ENCODE results near the gene JADE3. TPM values are rescaled to one million over a fixed set of nuclear protein-coding genes. Genes with fewer than 3 reads are reported as not detected.
"Not testable (repeated sequence)": the region's sequence is repeated elsewhere in the genome, so short reads cannot be mapped to it uniquely, and the experiment has no call there.

The JADE3 gene
- total and polyA plus RNA-seq, 3 experiments from 2014 or later: 1.6 TPM; not detected in 1

GRCh38 chrX:46938589-46938988 lies 26.4 kb downstream of the JADE3 start:
- Mint-ChIP-seq H3K9me3 (peaks cover 0 to 5% (median 4%) of the 10 kb centered on the region in 5 donors), H3K27ac (no peak overlapping the region), H3K27me3 (peaks cover 8 to 15% of the 10 kb centered on the region in 2 donors), H3K4me1 (no peaks in the 10 kb centered on the region), H3K4me3 (no peak overlapping the region), H3K36me3 (no peaks in the 10 kb centered on the region)
- no peaks in the 10 kb centered on the region for H3K9me3 ChIP-seq (ENCODE audit: low read length)
- H3K27me3 ChIP-seq (ENCODE audit: insufficient read depth, low read length, poor library complexity, severe bottlenecking): no peaks in the 10 kb centered on the region
- DNase-seq: no peak
- ChIA-PET CTCF (no interaction called here), POLR2A (no interaction called here)
- no peaks in the 10 kb centered on the region for H3K4me1 ChIP-seq (ENCODE audit: insufficient read depth, low read length)
- no peaks in the 10 kb centered on the region for H3K36me3 ChIP-seq (ENCODE audit: insufficient read depth, low read length)
- no peak overlapping the region for H3K27ac ChIP-seq (ENCODE audit: low read depth, low read length)
- no peak overlapping the region for H3K4me3 ChIP-seq (ENCODE audit: low read length)

- no peaks in the 10 kb centered on the region for H3K4me1 ChIP-seq (ENCODE audit: insufficient read depth, low read length)
- H3K4me3 ChIP-seq (ENCODE audit: low read length): no peak overlapping the region
- no peak overlapping the region for H3K27ac ChIP-seq (ENCODE audit: low read depth, low read length)
- H3K9me3 ChIP-seq (ENCODE audit: low read length): no peaks in the 10 kb centered on the region
- POLR2A ChIA-PET: no interaction called here
- Mint-ChIP-seq H3K4me3 (no peak overlapping the region), H3K4me1 (no peaks in the 10 kb centered on the region), H3K27me3 (peaks cover 15 to 25% of the 10 kb centered on the region in 2 donors), H3K27ac (no peak overlapping the region), H3K36me3 (no peaks in the 10 kb centered on the region), H3K9me3 (peaks cover 0 to 5% (median 4%) of the 10 kb centered on the region in 5 donors)
- no peak for DNase-seq
- no peaks in the 10 kb centered on the region for H3K36me3 ChIP-seq (ENCODE audit: insufficient read depth, low read length)
- H3K27me3 ChIP-seq (ENCODE audit: insufficient read depth, low read length, poor library complexity, severe bottlenecking): no peaks in the 10 kb centered on the region
- CTCF ChIA-PET: no interaction called here
These were observed 29.1 kb downstream of the JADE3 start for GRCh38 chrX:46941341-46941740.

- Histone ChIP-seq H3K36me3 (ENCODE audit: insufficient read depth, low read length) (no peaks in the 10 kb centered on the region), H3K4me1 (ENCODE audit: insufficient read depth, low read length) (no peaks in the 10 kb centered on the region), H3K9me3 (ENCODE audit: low read length) (no peaks in the 10 kb centered on the region), H3K27ac (ENCODE audit: low read depth, low read length) (no peak overlapping the region), H3K27me3 (ENCODE audit: insufficient read depth, low read length, poor library complexity, severe bottlenecking) (no peaks in the 10 kb centered on the region), H3K4me3 (ENCODE audit: low read length) (no peak overlapping the region)
- no peak overlapping the region for H3K27ac Mint-ChIP-seq
- ChIA-PET CTCF (no interaction called here), POLR2A (no interaction called here)
- no peaks in the 10 kb centered on the region for H3K9me3 Mint-ChIP-seq
- H3K27me3 Mint-ChIP-seq: peaks cover 5 to 13% of the 10 kb centered on the region in 2 donors
- no peaks in the 10 kb centered on the region for H3K4me1 Mint-ChIP-seq
- no peaks in the 10 kb centered on the region for H3K36me3 Mint-ChIP-seq
- DNase-seq: no peak
- H3K4me3 Mint-ChIP-seq: no peak overlapping the region
These were observed 40.9 kb downstream of the JADE3 start for GRCh38 chrX:46953137-46953527.

- H3K36me3 Mint-ChIP-seq: no peaks in the 10 kb centered on the region
- H3K9me3 Mint-ChIP-seq: no peaks in the 10 kb centered on the region
- H3K4me1 ChIP-seq (ENCODE audit: insufficient read depth, low read length): no peaks in the 10 kb centered on the region
- no peak overlapping the region for H3K4me3 Mint-ChIP-seq
- H3K4me1 Mint-ChIP-seq: no peaks in the 10 kb centered on the region
- H3K4me3 ChIP-seq (ENCODE audit: low read length): no peak overlapping the region
- DNase-seq: no peak
- no peaks in the 10 kb centered on the region for H3K27me3 ChIP-seq (ENCODE audit: insufficient read depth, low read length, poor library complexity, severe bottlenecking)
- CTCF ChIA-PET: no interaction called here
- POLR2A ChIA-PET: no interaction called here
- peaks cover 5 to 13% of the 10 kb centered on the region in 2 donors for H3K27me3 Mint-ChIP-seq
- no peak overlapping the region for H3K27ac ChIP-seq (ENCODE audit: low read depth, low read length)
- no peaks in the 10 kb centered on the region for H3K36me3 ChIP-seq (ENCODE audit: insufficient read depth, low read length)
- H3K9me3 ChIP-seq (ENCODE audit: low read length): no peaks in the 10 kb centered on the region
- H3K27ac Mint-ChIP-seq: no peak overlapping the region
These were observed 41.4 kb downstream of the JADE3 start for GRCh38 chrX:46953597-46953996.

GRCh38 chrX:46954716-46955115 lies 42.5 kb downstream of the JADE3 start:
- Histone ChIP-seq H3K4me3 (ENCODE audit: low read length) (no peak overlapping the region), H3K36me3 (ENCODE audit: insufficient read depth, low read length) (no peaks in the 10 kb centered on the region), H3K9me3 (ENCODE audit: low read length) (no peaks in the 10 kb centered on the region), H3K27me3 (ENCODE audit: insufficient read depth, low read length, poor library complexity, severe bottlenecking) (no peaks in the 10 kb centered on the region), H3K27ac (ENCODE audit: low read depth, low read length) (no peak overlapping the region), H3K4me1 (ENCODE audit: insufficient read depth, low read length) (no peaks in the 10 kb centered on the region)
- CTCF ChIA-PET: no interaction called here
- no peaks in the 10 kb centered on the region for H3K9me3 Mint-ChIP-seq
- peak overlapping the region in 1 of 8 donors; percentile 26 for H3K27ac Mint-ChIP-seq
- POLR2A ChIA-PET: no interaction called here
- peaks cover 3 to 16% of the 10 kb centered on the region in 2 donors for H3K27me3 Mint-ChIP-seq
- no peaks in the 10 kb centered on the region for H3K36me3 Mint-ChIP-seq
- no peak for DNase-seq
- H3K4me3 Mint-ChIP-seq: no peak overlapping the region
- H3K4me1 Mint-ChIP-seq: no peaks in the 10 kb centered on the region

- POLR2A ChIA-PET; H3K4me1 ChIP-seq (ENCODE audit: insufficient read depth, low read length); H3K36me3 ChIP-seq (ENCODE audit: insufficient read depth, low read length); H3K4me3 Mint-ChIP-seq; H3K27me3 ChIP-seq (ENCODE audit: insufficient read depth, low read length, poor library complexity, severe bottlenecking); H3K4me3 ChIP-seq (ENCODE audit: low read length); H3K36me3 Mint-ChIP-seq; CTCF ChIA-PET; DNase-seq; H3K9me3 ChIP-seq (ENCODE audit: low read length); H3K4me1 Mint-ChIP-seq; H3K9me3 Mint-ChIP-seq; H3K27ac Mint-ChIP-seq; H3K27ac ChIP-seq (ENCODE audit: low read depth, low read length): not testable (repeated sequence)
- peaks cover 3 to 16% of the 10 kb centered on the region in 2 donors for H3K27me3 Mint-ChIP-seq
These were observed 44.4 kb downstream of the JADE3 start for GRCh38 chrX:46956589-46956988.

- H3K4me3 Mint-ChIP-seq: no peak overlapping the region
- H3K4me1 Mint-ChIP-seq: no peaks in the 10 kb centered on the region
- Histone ChIP-seq H3K9me3 (ENCODE audit: low read length) (no peaks in the 10 kb centered on the region), H3K4me1 (ENCODE audit: insufficient read depth, low read length) (no peaks in the 10 kb centered on the region), H3K27ac (ENCODE audit: low read depth, low read length) (no peak overlapping the region), H3K27me3 (ENCODE audit: insufficient read depth, low read length, poor library complexity, severe bottlenecking) (no peaks in the 10 kb centered on the region), H3K36me3 (ENCODE audit: insufficient read depth, low read length) (no peaks in the 10 kb centered on the region), H3K4me3 (ENCODE audit: low read length) (no peak overlapping the region)
- no peak overlapping the region for H3K27ac Mint-ChIP-seq
- CTCF ChIA-PET: no interaction called here
- peaks cover 3 to 15% of the 10 kb centered on the region in 2 donors for H3K27me3 Mint-ChIP-seq
- H3K36me3 Mint-ChIP-seq: no peaks in the 10 kb centered on the region
- POLR2A ChIA-PET: no interaction called here
- H3K9me3 Mint-ChIP-seq: no peaks in the 10 kb centered on the region
- DNase-seq: no peak
These were observed 45.1 kb downstream of the JADE3 start for GRCh38 chrX:46957297-46957696.

- Mint-ChIP-seq H3K27me3 (peaks cover 3 to 14% of the 10 kb centered on the region in 2 donors), H3K27ac (peak overlapping the region in 1 of 8 donors; percentile 52), H3K4me1 (no peaks in the 10 kb centered on the region), H3K9me3 (no peaks in the 10 kb centered on the region), H3K4me3 (no peak overlapping the region), H3K36me3 (no peaks in the 10 kb centered on the region)
- ChIA-PET POLR2A (no interaction called here), CTCF (no interaction called here)
- Histone ChIP-seq H3K4me1 (ENCODE audit: insufficient read depth, low read length) (no peaks in the 10 kb centered on the region), H3K36me3 (ENCODE audit: insufficient read depth, low read length) (no peaks in the 10 kb centered on the region), H3K4me3 (ENCODE audit: low read length) (no peak overlapping the region), H3K9me3 (ENCODE audit: low read length) (no peaks in the 10 kb centered on the region), H3K27me3 (ENCODE audit: insufficient read depth, low read length, poor library complexity, severe bottlenecking) (no peaks in the 10 kb centered on the region), H3K27ac (ENCODE audit: low read depth, low read length) (no peak overlapping the region)
- DNase-seq: no peak
These were observed 46.9 kb downstream of the JADE3 start for GRCh38 chrX:46959101-46959500.
